Nephron progenitor cell (in vitro differentiated cells): ENCODE results near the gene CDK14.

Experiments used
- DNase-seq: peaks from one replicate; pipeline ENCODE4 v3.0.0; 2021
- H3K27ac Mint-ChIP-seq: 2 replicates; pipeline ENCODE4 v1.8.0; 2021; ENCODE audit warnings: mild to moderate bottlenecking, moderate library complexity, mixed read lengths
- H3K27me3 Mint-ChIP-seq: 2 replicates; pipeline ENCODE4 v1.8.0; 2021; ENCODE audit warnings: mild to moderate bottlenecking, low read depth, mixed read lengths; ENCODE audit not compliant: poor library complexity
- H3K36me3 Mint-ChIP-seq: 2 replicates; pipeline ENCODE4 v1.8.0; 2021; ENCODE audit warnings: low read depth, mixed read lengths
- H3K4me1 Mint-ChIP-seq: 2 replicates; pipeline ENCODE4 v1.8.0; 2021; ENCODE audit warnings: mixed read lengths
- H3K4me3 Mint-ChIP-seq: 2 replicates; pipeline ENCODE4 v1.8.0; 2021; ENCODE audit warnings: mild to moderate bottlenecking, moderate library complexity, mixed read lengths
- H3K9me3 Mint-ChIP-seq: 2 replicates; pipeline ENCODE4 v1.8.0; 2021; ENCODE audit warnings: mild to moderate bottlenecking, moderate library complexity, mixed read lengths
- TF ChIP-seq, protein P1 (sequence below): fragments of 200-600 bp; sonication (generic); IDR thresholded peaks from 2 replicates; pipeline ENCODE4 v1.5.0; 2021; ENCODE audit warnings: antibody characterized with exemption

The CDK14 gene

DNA sequence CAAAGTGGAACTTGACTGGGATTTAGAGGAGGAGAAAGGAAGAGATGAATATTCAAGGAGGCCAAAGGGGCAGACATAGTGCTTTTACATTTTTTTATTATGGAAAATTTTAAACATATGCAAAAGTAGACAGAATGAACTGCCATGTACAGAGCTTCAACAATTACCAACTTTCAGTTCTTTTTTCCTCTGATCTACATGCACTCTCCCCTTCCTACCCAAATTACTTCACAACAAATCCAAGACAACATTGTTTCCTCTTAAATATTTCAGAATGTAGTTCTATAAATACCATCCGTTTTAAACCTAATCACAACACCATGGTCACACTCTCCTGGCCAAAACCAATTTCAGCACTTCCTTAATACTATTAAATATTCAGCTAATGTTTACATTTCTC is 584.6 kb downstream of the CDK14 start:
- H3K27ac Mint-ChIP-seq: peak overlapping the region; percentile 5
- H3K9me3 Mint-ChIP-seq: peaks cover 21% of the 10 kb centered on the region
- no peak for DNase-seq
- H3K27me3 Mint-ChIP-seq: no peaks in the 10 kb centered on the region
- TF ChIP-seq, protein P1, sequence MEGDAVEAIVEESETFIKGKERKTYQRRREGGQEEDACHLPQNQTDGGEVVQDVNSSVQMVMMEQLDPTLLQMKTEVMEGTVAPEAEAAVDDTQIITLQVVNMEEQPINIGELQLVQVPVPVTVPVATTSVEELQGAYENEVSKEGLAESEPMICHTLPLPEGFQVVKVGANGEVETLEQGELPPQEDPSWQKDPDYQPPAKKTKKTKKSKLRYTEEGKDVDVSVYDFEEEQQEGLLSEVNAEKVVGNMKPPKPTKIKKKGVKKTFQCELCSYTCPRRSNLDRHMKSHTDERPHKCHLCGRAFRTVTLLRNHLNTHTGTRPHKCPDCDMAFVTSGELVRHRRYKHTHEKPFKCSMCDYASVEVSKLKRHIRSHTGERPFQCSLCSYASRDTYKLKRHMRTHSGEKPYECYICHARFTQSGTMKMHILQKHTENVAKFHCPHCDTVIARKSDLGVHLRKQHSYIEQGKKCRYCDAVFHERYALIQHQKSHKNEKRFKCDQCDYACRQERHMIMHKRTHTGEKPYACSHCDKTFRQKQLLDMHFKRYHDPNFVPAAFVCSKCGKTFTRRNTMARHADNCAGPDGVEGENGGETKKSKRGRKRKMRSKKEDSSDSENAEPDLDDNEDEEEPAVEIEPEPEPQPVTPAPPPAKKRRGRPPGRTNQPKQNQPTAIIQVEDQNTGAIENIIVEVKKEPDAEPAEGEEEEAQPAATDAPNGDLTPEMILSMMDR: no peak
- peaks cover 5% of the 10 kb centered on the region for H3K36me3 Mint-ChIP-seq
- no peak overlapping the region for H3K4me3 Mint-ChIP-seq
- peaks cover 6% of the 10 kb centered on the region for H3K4me1 Mint-ChIP-seq

DNA sequence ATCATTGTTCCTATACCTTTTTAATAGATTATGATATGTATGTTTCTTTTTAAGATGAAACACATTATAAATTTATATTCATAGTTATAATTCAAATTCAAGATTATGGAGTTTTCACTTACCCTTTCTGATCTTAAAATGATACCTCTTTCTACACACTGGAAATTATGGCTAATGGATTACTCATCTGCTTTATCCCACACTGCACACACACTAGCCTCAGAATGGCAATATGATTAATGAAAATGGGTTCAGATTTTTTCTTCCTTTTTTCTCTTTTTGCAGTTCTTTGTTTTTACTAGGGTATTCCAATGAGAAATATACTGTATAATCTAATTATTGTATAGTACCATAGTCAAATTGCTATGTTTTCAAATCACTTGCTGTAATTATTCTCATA is 585.8 kb downstream of the CDK14 start:
- peaks cover 5% of the 10 kb centered on the region for H3K36me3 Mint-ChIP-seq
- no peak for DNase-seq
- no peaks in the 10 kb centered on the region for H3K27me3 Mint-ChIP-seq
- H3K4me1 Mint-ChIP-seq: peaks cover 6% of the 10 kb centered on the region
- no peak overlapping the region for H3K27ac Mint-ChIP-seq
- no peak overlapping the region for H3K4me3 Mint-ChIP-seq
- TF ChIP-seq, protein P1: no peak
- H3K9me3 Mint-ChIP-seq: peaks cover 18% of the 10 kb centered on the region

DNA sequence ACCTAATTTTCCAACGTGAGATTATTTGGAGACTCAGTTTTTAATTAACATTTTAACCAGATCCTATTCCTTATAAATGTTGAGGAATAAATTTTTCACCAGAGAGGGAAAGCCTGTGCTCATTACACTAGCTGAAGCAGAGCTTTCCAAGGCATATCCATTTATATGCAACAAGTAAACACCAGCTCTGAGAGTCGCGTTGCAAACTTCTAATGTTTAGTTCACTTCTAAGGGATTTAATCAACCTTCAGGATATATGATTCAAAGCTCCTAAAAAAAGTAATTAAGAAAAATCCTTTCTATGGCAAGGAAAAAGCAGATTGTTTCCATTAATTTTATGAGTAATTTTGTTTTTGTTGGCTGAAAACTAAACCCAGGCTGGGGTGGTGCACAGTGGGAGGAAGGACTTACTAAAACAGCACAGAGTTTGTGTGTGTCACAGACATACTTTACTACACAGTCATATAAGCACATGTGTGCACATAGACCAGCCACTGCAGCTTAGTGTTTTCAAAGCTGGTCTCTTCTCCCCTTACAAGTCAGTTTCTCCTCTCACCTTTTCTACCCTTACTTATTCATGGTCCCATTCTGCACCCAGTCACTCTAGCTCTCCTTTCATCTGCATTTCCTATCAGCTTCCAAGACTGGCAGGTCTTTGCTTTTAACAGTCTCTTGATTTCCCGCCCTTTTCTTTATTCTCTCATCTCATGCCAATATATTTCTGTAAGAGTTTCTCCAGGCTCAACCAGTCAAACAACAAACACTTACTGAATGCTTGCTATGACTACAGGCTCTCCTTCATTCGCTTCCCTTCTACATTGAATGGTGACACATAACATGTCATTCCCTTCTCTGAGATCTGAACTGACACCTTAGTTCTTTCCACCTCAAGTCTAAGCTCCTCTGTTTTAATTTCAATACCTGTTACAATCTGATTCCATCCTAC is 587.0 kb downstream of the CDK14 start:
- TF ChIP-seq, protein P1: no peak
- no peak overlapping the region for H3K27ac Mint-ChIP-seq
- H3K4me3 Mint-ChIP-seq: no peak overlapping the region
- peaks cover 6% of the 10 kb centered on the region for H3K4me1 Mint-ChIP-seq
- DNase-seq: no peak
- no peaks in the 10 kb centered on the region for H3K27me3 Mint-ChIP-seq
- H3K36me3 Mint-ChIP-seq: peaks cover 5% of the 10 kb centered on the region
- peaks cover 18% of the 10 kb centered on the region for H3K9me3 Mint-ChIP-seq

DNA sequence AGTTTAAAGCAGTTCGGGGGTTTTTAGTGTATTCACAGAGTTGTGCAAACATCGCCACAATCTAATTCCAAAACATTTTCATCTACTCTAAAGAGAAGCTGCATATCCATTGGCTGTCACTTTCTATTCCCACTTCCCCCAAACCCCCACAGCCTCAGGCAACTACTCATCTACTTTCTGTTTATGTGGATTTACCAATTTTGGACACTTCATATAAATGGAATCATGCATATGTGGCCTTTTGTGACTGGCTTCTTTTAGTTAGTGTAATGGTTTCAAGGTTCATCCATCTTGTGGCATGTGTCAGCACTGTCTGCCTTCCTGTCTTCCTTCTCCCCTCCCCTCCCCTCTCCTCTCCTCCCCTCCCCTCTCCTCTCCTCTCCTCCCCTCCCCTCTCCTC is 589.6 kb downstream of the CDK14 start:
- no peak for DNase-seq
- TF ChIP-seq, protein P1: no peak
- H3K27ac Mint-ChIP-seq: no peak overlapping the region
- peaks cover 6% of the 10 kb centered on the region for H3K9me3 Mint-ChIP-seq
- no peak overlapping the region for H3K4me3 Mint-ChIP-seq
- peaks cover 6% of the 10 kb centered on the region for H3K4me1 Mint-ChIP-seq
- H3K27me3 Mint-ChIP-seq: peaks cover 5% of the 10 kb centered on the region
- peaks cover under 1% of the 10 kb centered on the region for H3K36me3 Mint-ChIP-seq

DNA sequence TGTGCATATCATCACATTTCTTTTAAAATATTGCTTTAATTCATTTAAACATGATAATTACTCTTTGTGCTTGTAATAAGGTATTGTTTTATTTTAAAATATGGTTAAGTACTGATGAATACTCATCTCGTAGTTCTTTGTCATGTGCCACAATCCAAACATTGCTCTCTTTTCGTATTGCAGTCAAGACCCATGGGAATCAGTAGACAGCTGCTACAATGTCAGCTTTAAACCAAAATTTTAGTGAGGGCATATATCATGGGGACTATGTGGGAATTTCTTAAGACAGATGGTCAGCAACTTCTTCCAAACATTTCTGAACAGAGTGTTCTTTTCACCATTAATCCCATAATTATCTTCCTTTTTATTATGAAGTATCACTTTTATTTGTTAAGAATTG is 590.9 kb downstream of the CDK14 start:
- Mint-ChIP-seq H3K9me3 (no peaks in the 10 kb centered on the region), H3K4me3 (no peak overlapping the region), H3K36me3 (no peaks in the 10 kb centered on the region), H3K4me1 (peaks cover 6% of the 10 kb centered on the region), H3K27me3 (peaks cover 5% of the 10 kb centered on the region), H3K27ac (no peak overlapping the region)
- no peak for DNase-seq
- TF ChIP-seq, protein P1: no peak

DNA sequence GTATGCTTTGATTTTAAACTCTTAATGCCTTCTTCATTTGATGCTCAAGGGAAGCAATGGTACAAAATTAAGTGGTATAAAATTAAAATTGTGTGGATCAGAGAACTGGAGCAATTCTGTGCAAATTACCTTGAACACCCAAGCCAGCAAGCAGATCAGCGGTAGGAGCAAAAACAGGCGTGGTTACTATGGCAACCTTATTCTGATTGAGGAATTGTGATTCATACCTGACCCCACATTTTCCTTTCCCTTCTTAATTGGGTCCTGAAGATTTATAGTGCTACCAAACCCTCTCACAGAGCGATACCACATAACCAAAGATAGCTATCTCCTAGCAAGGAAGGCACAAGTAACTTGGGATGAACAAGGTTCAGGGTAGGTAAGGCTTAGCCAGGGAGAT is 595.6 kb downstream of the CDK14 start:
- TF ChIP-seq, protein P1: no peak
- no peak for DNase-seq
- Mint-ChIP-seq H3K27ac (no peak overlapping the region), H3K9me3 (no peaks in the 10 kb centered on the region), H3K4me1 (peaks cover 15% of the 10 kb centered on the region), H3K27me3 (peaks cover 5% of the 10 kb centered on the region), H3K36me3 (no peaks in the 10 kb centered on the region), H3K4me3 (no peak overlapping the region)
